OCI-LY3 (cell line): ENCODE measurements around the gene ZC3H7B.

ENCODE experiments used
- H2AFZ ChIP-seq: fragments of 200-600, 300-600 bp; shearing (Covaris generic); 2 replicates; pipeline ENCODE4 v1.6.0; 2014; ENCODE audit warnings: antibody characterized with exemption, low read depth, low read length
- H3K27ac ChIP-seq: fragments of 200-600, 300-600 bp; sonication (generic); 2 replicates; pipeline ENCODE4 v1.5.1; 2014; ENCODE audit warnings: mild to moderate bottlenecking, low read length, moderate library complexity, mixed read lengths
- H3K27me3 ChIP-seq: fragments of 200-600, 300-600 bp; sonication (generic); 2 replicates; pipeline ENCODE4 v1.6.1; 2014; ENCODE audit warnings: low read depth, low read length, mixed read lengths
- H3K36me3 ChIP-seq: fragments of 200-600, 300-600 bp; sonication (generic); replicated peaks from 2 replicates; pipeline ENCODE3; 2014; ENCODE audit warnings: low read depth, low read length, mixed read lengths
- H3K4me1 ChIP-seq: fragments of 300-600, 200-600 bp; sonication (generic); 2 replicates; pipeline ENCODE4 v1.6.1; 2014; ENCODE audit warnings: low read length, mixed read lengths
- H3K4me2 ChIP-seq: fragments of 200-600, 300-600 bp; sonication (generic); 2 replicates; pipeline ENCODE4 v1.6.1; 2014; ENCODE audit warnings: low read length, mixed read lengths
- H3K4me3 ChIP-seq: fragments of 300-600, 200-600 bp; sonication (generic); 2 replicates; pipeline ENCODE4 v1.5.1; 2014; ENCODE audit warnings: antibody characterized with exemption, mild to moderate bottlenecking, low read length, moderate library complexity
- H3K79me2 ChIP-seq: fragments of 300-600, 200-600 bp; shearing (Covaris generic); 2 replicates; pipeline ENCODE4 v1.6.1; 2014; ENCODE audit warnings: mild to moderate bottlenecking, low read length, mixed read lengths
- H3K9ac ChIP-seq: fragments of 300-600, 200-600 bp; shearing (Covaris generic); 2 replicates; pipeline ENCODE4 v1.6.0; 2014; ENCODE audit warnings: mild to moderate bottlenecking, low read length, moderate library complexity
- H3K9me3 ChIP-seq: fragments of 200-600, 300-600 bp; shearing (Covaris generic); 2 replicates; pipeline ENCODE4 v1.6.1; 2014; ENCODE audit warnings: low read length, mixed read lengths; ENCODE audit not compliant: insufficient read depth
- H4K20me1 ChIP-seq: fragments of 200-600, 300-600 bp; sonication (generic); 2 replicates; pipeline ENCODE4 v1.6.1; 2016; ENCODE audit warnings: low read length, mixed read lengths; ENCODE audit not compliant: insufficient read depth
- CTCF ChIP-seq: fragments of 200-600, 300-600 bp; sonication (generic); IDR thresholded peaks from 2 replicates; pipeline ENCODE4 v1.5.1; 2014; ENCODE audit warnings: antibody characterized with exemption, low read length, low read depth
- EZH2phosphoT487 ChIP-seq: fragments of 200-600 bp; shearing (Covaris generic); IDR thresholded peaks from 2 replicates; pipeline ENCODE4 v1.6.1; 2018; ENCODE audit warnings: antibody characterized with exemption, mixed run types, low read depth

ZC3H7B gene

DNA sequence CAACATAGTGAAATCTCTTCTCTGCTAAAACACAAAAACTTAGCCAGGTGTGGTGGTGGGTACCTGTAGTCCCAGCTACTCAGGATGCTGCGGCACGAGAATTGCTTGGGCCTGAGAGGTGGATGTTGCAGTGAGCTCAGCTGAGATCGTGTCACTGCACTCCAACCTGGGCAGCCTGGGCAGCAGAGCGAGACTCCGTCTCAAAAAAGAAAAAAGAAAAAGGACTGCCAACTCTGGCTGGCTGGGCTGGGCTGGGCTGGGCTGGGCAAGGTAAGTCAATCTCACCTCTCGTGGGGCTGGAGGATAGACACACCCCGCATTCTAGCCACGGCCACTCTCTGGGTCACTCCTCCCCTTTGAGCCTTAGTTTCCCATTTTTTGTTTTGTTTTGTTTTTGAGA, 107.3 kb downstream of the ZC3H7B start:
- no peaks in the 10 kb centered on the region for H3K27me3 ChIP-seq
- TF ChIP-seq CTCF (no peak), EZH2phosphoT487 (no peak)
- H3K9me3 ChIP-seq: no peaks in the 10 kb centered on the region
- no peak overlapping the region for H3K9ac ChIP-seq
- no peaks in the 10 kb centered on the region for H4K20me1 ChIP-seq
- no peaks in the 10 kb centered on the region for H3K36me3 ChIP-seq
- H3K4me2 ChIP-seq: no peak overlapping the region
- no peak overlapping the region for H3K4me3 ChIP-seq
- peaks cover 12% of the 10 kb centered on the region for H3K4me1 ChIP-seq
- H2AFZ ChIP-seq: no peak overlapping the region
- H3K79me2 ChIP-seq: peaks cover 25% of the 10 kb centered on the region
- H3K27ac ChIP-seq: no peak overlapping the region
